MM.1S (cell line): Measurements from ENCODE around the gene SACS.

ENCODE experiments used
- DNase-seq: peaks from one replicate; pipeline ENCODE4 v3.0.0-alpha.2; 2015
- H2AFZ ChIP-seq: fragments of 300-600 bp; sonication (generic); 2 replicates; pipeline ENCODE4 v1.6.0; 2016; ENCODE audit warnings: antibody characterized with exemption, low read length
- H3F3A ChIP-seq: fragments of 300-600 bp; sonication (generic); 2 replicates; pipeline ENCODE4 v1.6.1; 2016; ENCODE audit warnings: mild to moderate bottlenecking, antibody characterized with exemption, low read length, moderate library complexity, mixed read lengths; ENCODE audit not compliant: insufficient read depth
- H3K27ac ChIP-seq: fragments of 300-600 bp; sonication (generic); 2 replicates; pipeline ENCODE4 v1.5.1; 2016; ENCODE audit warnings: mild to moderate bottlenecking, low read length
- H3K27me3 ChIP-seq: fragments of 300-600 bp; sonication (generic); replicated peaks from 2 replicates; pipeline ENCODE4 v1.6.0; 2016; ENCODE audit warnings: low read length; ENCODE audit not compliant: insufficient read depth
- H3K36me3 ChIP-seq: fragments of 300-600 bp; sonication (generic); replicated peaks from 2 replicates; pipeline ENCODE4 v1.6.1; 2016; ENCODE audit warnings: mild to moderate bottlenecking, low read length, mixed read lengths; ENCODE audit not compliant: insufficient read depth
- H3K4me1 ChIP-seq: fragments of 300-600 bp; sonication (generic); 2 replicates; pipeline ENCODE4 v1.6.1; 2016; ENCODE audit warnings: low read length, mixed read lengths
- H3K4me2 ChIP-seq: fragments of 300-600 bp; sonication (generic); 2 replicates; pipeline ENCODE4 v1.6.0; 2016; ENCODE audit warnings: low read depth, low read length
- H3K4me3 ChIP-seq: fragments of 300-600 bp; sonication (generic); 2 replicates; pipeline ENCODE4 v1.5.1; 2016; ENCODE audit warnings: low read length, mixed read lengths
- H3K79me2 ChIP-seq: fragments of 300-600 bp; sonication (generic); 2 replicates; pipeline ENCODE4 v1.6.1; 2016; ENCODE audit warnings: mixed run types, low read length, mixed read lengths
- H3K9ac ChIP-seq: fragments of 300-600 bp; sonication (generic); 2 replicates; pipeline ENCODE4 v1.6.1; 2016; ENCODE audit warnings: low read length, mixed read lengths
- H3K9me2 ChIP-seq: fragments of 300-600 bp; sonication (generic); replicated peaks from 2 replicates; pipeline ENCODE4 v1.6.1; 2016; ENCODE audit warnings: mild to moderate bottlenecking, low read length, mixed read lengths; ENCODE audit not compliant: insufficient read depth
- H3K9me3 ChIP-seq: fragments of 300-600 bp; sonication (generic); replicated peaks from 2 replicates; pipeline ENCODE4 v1.6.1; 2016; ENCODE audit warnings: mild to moderate bottlenecking, low read length, mixed read lengths; ENCODE audit not compliant: insufficient read depth
- H4K20me1 ChIP-seq: fragments of 300-600 bp; sonication (generic); 2 replicates; pipeline ENCODE4 v1.6.1; 2016; ENCODE audit warnings: mild to moderate bottlenecking, low read length, moderate library complexity, mixed read lengths; ENCODE audit not compliant: insufficient read depth
- EZH2 ChIP-seq: fragments of 300-600 bp; sonication (generic); optimal IDR thresholded peaks from 2 replicates; pipeline ENCODE3; 2017; ENCODE audit warnings: low read depth, mild to moderate bottlenecking, antibody characterized with exemption, low read length, mixed read lengths
- EZH2phosphoT487 ChIP-seq: fragments of 300-600 bp; sonication (generic); IDR thresholded peaks from 2 replicates; pipeline ENCODE4 v1.6.1; 2018; ENCODE audit warnings: antibody characterized with exemption, low read length
- TF ChIP-seq, protein P1 (sequence below): fragments of 300-600 bp; sonication (generic); IDR thresholded peaks from 2 replicates; pipeline ENCODE4 v1.5.1; 2016; ENCODE audit warnings: antibody characterized with exemption, low read length, mixed read lengths

Gene SACS

GRCh38 chr13:23375001-23375971 is 58.2 kb downstream of the SACS start:
- peak overlapping the region; percentile 61 for H3K4me3 ChIP-seq
- peak overlapping the region; percentile 34; the same call in 1 of the 2 replicates for H3K4me2 ChIP-seq
- H3F3A ChIP-seq = no peaks in the 10 kb centered on the region
- no peaks in the 10 kb centered on the region for H3K9me3 ChIP-seq
- no peaks in the 10 kb centered on the region for H3K36me3 ChIP-seq
- H3K27me3 ChIP-seq = no peaks in the 10 kb centered on the region
- peak; percentile 81 for DNase-seq
- no peak for TF ChIP-seq EZH2phosphoT487
- TF ChIP-seq EZH2 = no peak
- TF ChIP-seq, protein P1, sequence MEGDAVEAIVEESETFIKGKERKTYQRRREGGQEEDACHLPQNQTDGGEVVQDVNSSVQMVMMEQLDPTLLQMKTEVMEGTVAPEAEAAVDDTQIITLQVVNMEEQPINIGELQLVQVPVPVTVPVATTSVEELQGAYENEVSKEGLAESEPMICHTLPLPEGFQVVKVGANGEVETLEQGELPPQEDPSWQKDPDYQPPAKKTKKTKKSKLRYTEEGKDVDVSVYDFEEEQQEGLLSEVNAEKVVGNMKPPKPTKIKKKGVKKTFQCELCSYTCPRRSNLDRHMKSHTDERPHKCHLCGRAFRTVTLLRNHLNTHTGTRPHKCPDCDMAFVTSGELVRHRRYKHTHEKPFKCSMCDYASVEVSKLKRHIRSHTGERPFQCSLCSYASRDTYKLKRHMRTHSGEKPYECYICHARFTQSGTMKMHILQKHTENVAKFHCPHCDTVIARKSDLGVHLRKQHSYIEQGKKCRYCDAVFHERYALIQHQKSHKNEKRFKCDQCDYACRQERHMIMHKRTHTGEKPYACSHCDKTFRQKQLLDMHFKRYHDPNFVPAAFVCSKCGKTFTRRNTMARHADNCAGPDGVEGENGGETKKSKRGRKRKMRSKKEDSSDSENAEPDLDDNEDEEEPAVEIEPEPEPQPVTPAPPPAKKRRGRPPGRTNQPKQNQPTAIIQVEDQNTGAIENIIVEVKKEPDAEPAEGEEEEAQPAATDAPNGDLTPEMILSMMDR = no peak
- H3K79me2 ChIP-seq = no peaks in the 10 kb centered on the region
- H3K27ac ChIP-seq = no peak overlapping the region
- H4K20me1 ChIP-seq = no peaks in the 10 kb centered on the region
- H2AFZ ChIP-seq = no peak overlapping the region
- no peaks in the 10 kb centered on the region for H3K9me2 ChIP-seq
- H3K9ac ChIP-seq = peak overlapping the region; percentile 61; the same call in 1 of the 2 replicates
- H3K4me1 ChIP-seq = no peaks in the 10 kb centered on the region

DNA sequence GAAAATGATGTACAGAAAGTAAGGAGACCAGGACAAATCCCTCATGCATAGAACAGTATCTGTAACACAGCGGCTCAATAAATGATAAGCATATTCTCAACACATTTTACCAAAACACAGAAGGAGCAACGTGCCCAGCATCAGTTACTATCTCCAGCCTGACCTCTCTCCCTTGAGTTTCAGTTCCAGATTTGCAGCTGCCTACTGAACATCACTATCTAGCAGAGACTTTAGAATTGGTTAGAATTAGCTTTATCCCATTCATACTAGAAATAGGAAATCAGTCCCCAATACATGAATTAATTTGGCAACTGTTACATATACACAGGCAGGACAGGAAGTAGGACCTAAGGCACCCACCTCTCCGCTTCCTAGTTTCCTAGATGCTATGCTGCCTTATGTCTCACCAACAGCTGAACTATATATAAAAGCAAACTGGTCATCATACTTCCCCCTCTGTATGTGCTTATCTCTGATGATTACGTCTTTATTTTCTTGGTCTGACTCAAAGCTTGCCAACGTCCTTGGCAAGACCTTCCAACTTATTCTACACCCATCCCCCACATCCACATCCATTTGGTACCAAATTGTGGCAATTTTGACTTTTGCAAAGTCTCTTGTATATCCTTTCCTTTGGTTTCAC is 61.1 kb downstream of the SACS start:
- Histone ChIP-seq H3K9ac (no peak overlapping the region), H3K36me3 (no peaks in the 10 kb centered on the region), H3K27ac (no peak overlapping the region), H3K79me2 (no peaks in the 10 kb centered on the region), H3K4me2 (no peak overlapping the region), H4K20me1 (no peaks in the 10 kb centered on the region), H3K9me3 (no peaks in the 10 kb centered on the region), H3K4me3 (no peak overlapping the region), H3K4me1 (no peaks in the 10 kb centered on the region), H3K27me3 (no peaks in the 10 kb centered on the region), H3F3A (no peaks in the 10 kb centered on the region), H3K9me2 (no peaks in the 10 kb centered on the region), H2AFZ (no peak overlapping the region)
- no peak for TF ChIP-seq EZH2
- TF ChIP-seq, protein P1 = no peak
- no peak for TF ChIP-seq EZH2phosphoT487
- DNase-seq = no peak

- no peak overlapping the region for H3K27ac ChIP-seq
- H3K4me2 ChIP-seq = no peak overlapping the region
- no peak overlapping the region for H3K9ac ChIP-seq
- no peaks in the 10 kb centered on the region for H3K9me2 ChIP-seq
- H3K4me3 ChIP-seq = no peak overlapping the region
- no peak for TF ChIP-seq EZH2phosphoT487
- TF ChIP-seq, protein P1 = no peak
- TF ChIP-seq EZH2 = no peak
- no peaks in the 10 kb centered on the region for H3K27me3 ChIP-seq
- H2AFZ ChIP-seq = no peak overlapping the region
- H3K9me3 ChIP-seq = no peaks in the 10 kb centered on the region
- H4K20me1 ChIP-seq = no peaks in the 10 kb centered on the region
- no peaks in the 10 kb centered on the region for H3F3A ChIP-seq
- no peaks in the 10 kb centered on the region for H3K79me2 ChIP-seq
- H3K36me3 ChIP-seq = no peaks in the 10 kb centered on the region
- no peaks in the 10 kb centered on the region for H3K4me1 ChIP-seq
- no peak for DNase-seq
Measured at GRCh38 chr13:23367907-23368306, 65.6 kb downstream of the SACS start.
